WERI-Rb-1 (cell line): Measurements from ENCODE around the gene PTPRM.

ENCODE experiments used
- DNase-seq: peaks from one replicate; pipeline ENCODE4 v3.0.0-alpha.2; 2020
- H3K27ac ChIP-seq: fragments of 250-450 bp; sonication (Bioruptor Pico); 2 replicates; pipeline ENCODE4 v1.5.1; 2020; ENCODE audit warnings: mild to moderate bottlenecking, moderate library complexity
- H3K27me3 ChIP-seq: fragments of 250-450 bp; sonication (Bioruptor Pico); 2 replicates; pipeline ENCODE4 v1.5.1; 2021; ENCODE audit warnings: mild to moderate bottlenecking, low read depth, moderate library complexity; ENCODE audit not compliant: insufficient read depth, severe bottlenecking
- H3K36me3 ChIP-seq: fragments of 250-450 bp; sonication (Bioruptor Pico); 2 replicates; pipeline ENCODE4 v1.5.1; 2020; ENCODE audit warnings: mild to moderate bottlenecking, moderate library complexity
- H3K4me3 ChIP-seq: 2 replicates; pipeline ENCODE4 v1.5.1; 2011; ENCODE audit warnings: low read depth, mild to moderate bottlenecking, control low read depth, low read length
- H3K9me3 ChIP-seq: fragments of 250-450 bp; sonication (Bioruptor Pico); 2 replicates; pipeline ENCODE4 v1.5.1; 2021; ENCODE audit warnings: mild to moderate bottlenecking, moderate library complexity; ENCODE audit not compliant: severe bottlenecking
- TF ChIP-seq, protein P1 (sequence below): IDR thresholded peaks from 2 replicates; pipeline ENCODE4 v1.5.1; 2011; ENCODE audit warnings: low read depth, mild to moderate bottlenecking, control low read depth, inconsistent platforms, low read length

The PTPRM gene

DNA sequence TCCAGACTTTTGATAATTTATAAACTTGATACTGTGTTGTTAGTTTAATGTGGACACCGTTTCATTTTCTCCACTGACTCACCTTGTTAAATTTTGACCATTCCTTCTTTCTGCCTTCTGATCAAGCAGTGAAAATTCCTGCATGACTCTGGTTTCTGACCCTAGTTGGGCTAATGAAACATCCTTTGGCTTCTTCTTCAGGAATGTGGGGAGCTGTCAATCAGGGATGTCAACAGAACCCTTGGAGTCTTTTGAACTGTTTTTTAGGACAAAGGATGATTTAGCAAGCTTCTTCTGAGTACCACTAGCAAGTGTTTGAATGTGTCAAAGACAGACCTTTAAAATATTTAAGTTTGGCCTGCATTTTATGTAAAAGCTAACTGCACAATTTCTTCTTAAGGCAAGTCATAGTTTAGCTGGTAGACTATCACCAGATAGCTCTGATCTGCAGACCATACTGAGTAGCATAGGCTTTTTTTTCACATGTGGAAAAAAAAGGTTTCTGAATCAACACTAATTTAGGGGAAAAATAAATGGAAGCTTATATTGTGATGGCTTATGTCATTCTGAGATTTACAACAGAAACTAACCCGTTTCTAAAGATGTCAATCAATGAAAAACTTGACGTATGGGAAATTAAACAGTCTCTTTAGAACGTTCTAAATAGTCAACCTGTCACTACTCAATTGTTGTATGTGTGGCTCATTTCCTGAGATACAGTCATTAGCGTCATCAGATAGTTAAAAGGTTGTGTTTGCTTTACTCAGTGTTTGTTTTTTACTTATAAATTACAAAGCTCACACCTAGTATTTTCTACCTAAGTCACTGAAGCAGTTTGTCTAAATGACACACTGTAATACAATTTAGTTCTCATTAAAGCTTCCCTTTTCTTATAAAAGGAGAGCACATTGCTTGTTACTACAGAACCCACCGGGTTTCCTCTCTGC lies 311.4 kb downstream of the PTPRM start:
- H3K36me3 ChIP-seq, result no peaks in the 10 kb centered on the region
- no peaks in the 10 kb centered on the region for H3K9me3 ChIP-seq
- no peaks in the 10 kb centered on the region for H3K27me3 ChIP-seq
- no peak overlapping the region for H3K4me3 ChIP-seq
- TF ChIP-seq, protein P1, sequence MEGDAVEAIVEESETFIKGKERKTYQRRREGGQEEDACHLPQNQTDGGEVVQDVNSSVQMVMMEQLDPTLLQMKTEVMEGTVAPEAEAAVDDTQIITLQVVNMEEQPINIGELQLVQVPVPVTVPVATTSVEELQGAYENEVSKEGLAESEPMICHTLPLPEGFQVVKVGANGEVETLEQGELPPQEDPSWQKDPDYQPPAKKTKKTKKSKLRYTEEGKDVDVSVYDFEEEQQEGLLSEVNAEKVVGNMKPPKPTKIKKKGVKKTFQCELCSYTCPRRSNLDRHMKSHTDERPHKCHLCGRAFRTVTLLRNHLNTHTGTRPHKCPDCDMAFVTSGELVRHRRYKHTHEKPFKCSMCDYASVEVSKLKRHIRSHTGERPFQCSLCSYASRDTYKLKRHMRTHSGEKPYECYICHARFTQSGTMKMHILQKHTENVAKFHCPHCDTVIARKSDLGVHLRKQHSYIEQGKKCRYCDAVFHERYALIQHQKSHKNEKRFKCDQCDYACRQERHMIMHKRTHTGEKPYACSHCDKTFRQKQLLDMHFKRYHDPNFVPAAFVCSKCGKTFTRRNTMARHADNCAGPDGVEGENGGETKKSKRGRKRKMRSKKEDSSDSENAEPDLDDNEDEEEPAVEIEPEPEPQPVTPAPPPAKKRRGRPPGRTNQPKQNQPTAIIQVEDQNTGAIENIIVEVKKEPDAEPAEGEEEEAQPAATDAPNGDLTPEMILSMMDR, result no peak
- DNase-seq, result no peak
- H3K27ac ChIP-seq, result no peak overlapping the region

DNA sequence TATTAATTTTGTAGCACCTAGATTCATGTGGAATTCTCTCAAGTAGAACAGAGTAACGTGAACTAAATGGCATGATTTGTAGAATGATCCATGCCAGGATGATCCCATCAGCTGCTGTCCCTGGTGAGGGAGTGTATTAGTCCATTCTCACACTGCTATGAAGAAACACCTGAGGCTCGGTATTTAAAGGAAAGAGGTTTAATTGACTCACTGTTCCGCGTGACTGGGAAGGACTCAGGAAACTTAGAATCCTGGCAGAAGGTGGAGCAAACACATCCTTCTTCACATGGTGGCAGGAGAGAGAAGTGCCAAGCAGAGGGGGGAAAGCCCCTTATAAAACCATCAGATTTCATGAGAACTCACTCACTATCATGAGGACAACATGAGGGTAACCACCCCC lies 312.6 kb downstream of the PTPRM start:
- Histone ChIP-seq H3K9me3 (no peaks in the 10 kb centered on the region), H3K4me3 (no peak overlapping the region), H3K27me3 (no peaks in the 10 kb centered on the region), H3K27ac (no peak overlapping the region), H3K36me3 (no peaks in the 10 kb centered on the region)
- DNase-seq, result no peak
- TF ChIP-seq, protein P1, result no peak

DNA sequence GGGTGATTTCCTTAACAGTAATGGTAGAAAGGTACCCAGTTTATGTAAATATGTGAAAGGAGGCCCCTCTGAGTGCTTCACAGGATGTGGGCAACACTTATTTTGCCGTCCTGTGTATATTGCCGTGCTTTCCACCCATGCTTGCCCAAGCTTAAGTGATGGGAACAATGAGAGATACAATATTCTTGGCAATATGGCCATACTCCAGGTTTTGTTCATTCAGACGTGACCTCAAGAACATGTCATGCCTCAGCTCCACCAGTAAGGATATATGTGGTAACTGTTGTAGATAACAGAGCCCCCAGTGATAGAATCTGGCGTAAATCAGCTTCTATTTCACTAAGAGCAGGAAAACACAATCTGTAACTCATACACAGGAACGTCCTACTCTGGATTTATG lies 318.7 kb downstream of the PTPRM start:
- DNase-seq, result no peak
- H3K27ac ChIP-seq, result no peak overlapping the region
- H3K4me3 ChIP-seq, result no peak overlapping the region
- no peaks in the 10 kb centered on the region for H3K36me3 ChIP-seq
- H3K27me3 ChIP-seq, result no peaks in the 10 kb centered on the region
- TF ChIP-seq, protein P1, result no peak
- H3K9me3 ChIP-seq, result no peaks in the 10 kb centered on the region

DNA sequence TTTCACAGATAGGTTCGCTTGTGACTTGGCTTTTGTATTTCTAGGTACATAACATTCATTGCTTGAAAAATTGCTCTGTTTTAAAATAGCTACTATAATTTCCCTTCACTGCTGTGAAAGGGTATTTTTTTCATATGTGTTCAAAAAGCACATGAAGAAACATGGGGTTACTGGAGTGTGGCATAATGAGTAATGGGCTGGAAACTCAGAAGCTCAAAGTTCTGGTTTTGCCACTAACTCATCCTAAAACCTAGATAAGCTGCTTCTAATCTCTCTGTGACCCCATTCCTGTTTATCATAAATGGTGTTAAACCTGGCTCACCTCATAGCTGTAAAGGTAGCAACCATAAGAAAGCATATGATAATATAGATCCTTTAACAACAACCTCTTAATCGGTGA lies 319.3 kb downstream of the PTPRM start:
- no peak for DNase-seq
- Histone ChIP-seq H3K27ac (no peak overlapping the region), H3K4me3 (no peak overlapping the region)

DNA sequence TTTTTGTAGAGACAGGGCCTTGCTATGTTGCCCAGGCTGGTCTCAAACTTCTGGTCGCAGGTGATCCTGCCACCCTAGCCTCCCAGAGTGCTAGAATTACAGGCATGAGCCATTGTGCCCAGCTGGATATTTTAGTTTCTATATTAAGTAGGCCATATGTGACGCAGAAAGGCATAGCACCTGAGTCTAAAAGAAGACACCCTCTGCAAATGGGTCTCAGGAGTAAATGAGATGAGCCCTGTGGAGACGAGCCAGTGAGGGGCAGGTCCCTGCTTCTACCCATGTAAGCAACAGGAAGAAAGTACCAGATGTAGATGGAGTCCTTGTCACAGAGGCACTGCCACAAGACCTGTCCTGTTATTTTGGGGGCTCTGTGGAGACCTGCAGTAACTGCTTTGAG lies 322.4 kb downstream of the PTPRM start:
- H3K27ac ChIP-seq, result no peak overlapping the region
- no peak for DNase-seq
- no peak overlapping the region for H3K4me3 ChIP-seq
- no peaks in the 10 kb centered on the region for H3K9me3 ChIP-seq
- H3K36me3 ChIP-seq, result no peaks in the 10 kb centered on the region
- TF ChIP-seq, protein P1, result no peak
- H3K27me3 ChIP-seq, result no peaks in the 10 kb centered on the region

More for the DNA sequence above, 319.3 kb downstream of the PTPRM start:
- TF ChIP-seq, protein P1, result no peak
- Histone ChIP-seq H3K9me3 (no peaks in the 10 kb centered on the region), H3K36me3 (no peaks in the 10 kb centered on the region), H3K27me3 (no peaks in the 10 kb centered on the region)
